Upper lobe of left lung (tissue), 6 donors: ENCODE results near the gene MYBPC3. TPM values are rescaled to one million over a fixed set of nuclear protein-coding genes. Genes with fewer than 3 reads are reported as not detected.
A peak's percentile ranks its signal among the peaks of the same experiment; 100 is the strongest.

Experiments
- ATAC-seq, 2 donors: fragments of 200-7000 bp; cut with Tn5 transposase; one replicate each; pipeline ENCODE4 v1.9.1; 2022; ENCODE audit warnings: mild to moderate bottlenecking in 2 of 2, moderate library complexity in 2 of 2; ENCODE audit not compliant: low FRiP score in 2 of 2
- DNase-seq, 2 donors: peaks; one replicate each; pipeline ENCODE4 v3.0.0-alpha.2; 2019 to 2020
- H3K27ac ChIP-seq, 4 donors: fragments of 200-600 bp; sonication (generic); one replicate each; pipeline ENCODE4 v1.5.1; 2016 to 2019
- H3K27me3 ChIP-seq, 4 donors: fragments of 200-600 bp; sonication (generic); one replicate each; pipeline ENCODE4 v1.5.1; 2017 to 2019
- H3K36me3 ChIP-seq, 4 donors: fragments of 200-600 bp; sonication (generic); one replicate each; pipeline ENCODE4 v1.5.1; 2016 to 2019
- H3K4me1 ChIP-seq, 4 donors: fragments of 200-600 bp; sonication (generic); one replicate each; pipeline ENCODE4 v1.5.1; 2018 to 2019
- H3K4me3 ChIP-seq, 4 donors: fragments of 200-600 bp; sonication (generic); one replicate each; pipeline ENCODE4 v1.5.1; 2017 to 2019; ENCODE audit warnings: mild to moderate bottlenecking in 2 of 4, moderate library complexity in 1 of 4
- H3K9me3 ChIP-seq, 4 donors: fragments of 200-600 bp; sonication (generic); one replicate each; pipeline ENCODE4 v1.5.1; 2018 to 2019
- EP300 ChIP-seq, 4 donors: sonication (generic); formaldehyde crosslinking; IDR thresholded peaks; one replicate each; pipeline ENCODE4 v1.5.1; 2017; ENCODE audit warnings: antibody characterized with exemption in 4 of 4, control low read depth in 2 of 4
- POLR2A ChIP-seq, 4 donors: fragments of 450-650 bp; IDR thresholded peaks; one replicate each; pipeline ENCODE4 v1.5.1; 2016 to 2017; ENCODE audit warnings: antibody characterized with exemption in 4 of 4, mild to moderate bottlenecking in 2 of 4
- POLR2AphosphoS5 ChIP-seq, 2 donors: sonication (generic); formaldehyde crosslinking; IDR thresholded peaks; one replicate each; pipeline ENCODE4 v1.5.1; 2017; ENCODE audit warnings: antibody characterized with exemption in 2 of 2
- WGBS, 2 donors: methylation state at CpG; one replicate each; pipeline ENCODE4 v1.1.5; 2017 to 2018; 5-methylcytosine and 5-hydroxymethylcytosine counted together
- total RNA-seq, 6 donors: library from RNA; depleted of rRNA in 4 of 6; stranded (reverse); fragments of >200 nt in 4 of 6; gene quantifications; one replicate each; pipeline versions ENCODE4 v1.1.0 to v1.2.1, GENCODE V29; 2016 to 2021
- TF ChIP-seq, protein P1 (sequence below), 6 experiments: fragments of 450-650 bp in 4 of 6; fragments of 200-600 bp in 2 of 6; sonication (generic) in 2 of 6; IDR thresholded peaks; one replicate each; pipeline ENCODE4 v1.5.1; 2016 to 2019; ENCODE audit warnings: antibody characterized with exemption in 6 of 6
- donor health status: DM: no; HTN: no; CAD: no; lungs with moderate emphysema.
- donor health status: DM: no; HTN: yes; CAD: no; lungs with severe emphysema.

Gene MYBPC3
- total RNA-seq, 6 donors from 2014 or later, result 0.61 to 1.8 (median 1.0) TPM; not detected in 1

DNA sequence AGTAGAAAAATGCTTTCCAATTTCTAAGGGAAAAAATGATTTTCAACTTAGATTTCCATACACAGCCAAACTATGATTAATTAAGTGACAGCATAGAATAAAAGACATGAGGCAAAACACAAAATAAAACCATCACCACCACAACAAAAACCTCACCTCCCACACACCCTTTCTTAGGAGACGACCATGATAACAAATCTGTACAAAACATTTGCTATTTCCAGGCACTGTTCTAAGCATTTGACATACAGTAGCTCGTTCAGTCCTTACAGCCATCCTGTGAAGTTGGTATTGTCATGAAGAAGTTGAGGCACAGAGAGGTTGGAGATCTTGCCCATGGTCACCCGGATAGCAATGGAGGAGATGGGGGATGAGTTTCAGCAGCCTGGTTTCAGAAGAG is 17.2 kb upstream of the MYBPC3 start:
- H3K4me1 ChIP-seq, result peaks cover 5 to 11% (median 7%) of the 10 kb centered on the region in 4 donors
- TF ChIP-seq POLR2A (IDR thresholded peaks at IDR 0.05), result no peak
- TF ChIP-seq, protein P1, sequence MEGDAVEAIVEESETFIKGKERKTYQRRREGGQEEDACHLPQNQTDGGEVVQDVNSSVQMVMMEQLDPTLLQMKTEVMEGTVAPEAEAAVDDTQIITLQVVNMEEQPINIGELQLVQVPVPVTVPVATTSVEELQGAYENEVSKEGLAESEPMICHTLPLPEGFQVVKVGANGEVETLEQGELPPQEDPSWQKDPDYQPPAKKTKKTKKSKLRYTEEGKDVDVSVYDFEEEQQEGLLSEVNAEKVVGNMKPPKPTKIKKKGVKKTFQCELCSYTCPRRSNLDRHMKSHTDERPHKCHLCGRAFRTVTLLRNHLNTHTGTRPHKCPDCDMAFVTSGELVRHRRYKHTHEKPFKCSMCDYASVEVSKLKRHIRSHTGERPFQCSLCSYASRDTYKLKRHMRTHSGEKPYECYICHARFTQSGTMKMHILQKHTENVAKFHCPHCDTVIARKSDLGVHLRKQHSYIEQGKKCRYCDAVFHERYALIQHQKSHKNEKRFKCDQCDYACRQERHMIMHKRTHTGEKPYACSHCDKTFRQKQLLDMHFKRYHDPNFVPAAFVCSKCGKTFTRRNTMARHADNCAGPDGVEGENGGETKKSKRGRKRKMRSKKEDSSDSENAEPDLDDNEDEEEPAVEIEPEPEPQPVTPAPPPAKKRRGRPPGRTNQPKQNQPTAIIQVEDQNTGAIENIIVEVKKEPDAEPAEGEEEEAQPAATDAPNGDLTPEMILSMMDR (IDR thresholded peaks at IDR 0.05), result no peak
- TF ChIP-seq POLR2AphosphoS5 (IDR thresholded peaks at IDR 0.05), result no peak
- no peak for TF ChIP-seq EP300 (IDR thresholded peaks at IDR 0.05)
- H3K36me3 ChIP-seq, result no peaks in the 10 kb centered on the region
- no peaks in the 10 kb centered on the region for H3K9me3 ChIP-seq
- no peak overlapping the region for H3K4me3 ChIP-seq
- WGBS, 2 donors, result 43 to 57% methylated on average over 3 of the region's 3 CpGs
- no peaks in the 10 kb centered on the region for H3K27me3 ChIP-seq
- no peak overlapping the region for H3K27ac ChIP-seq
- DNase-seq (no peak), ATAC-seq (no peak)

- 59 to 78% methylated on average over 1 of the region's 1 CpG for whole genome bisulfite sequencing, 2 donors
- Histone ChIP-seq H3K4me1 (no peaks in the 10 kb centered on the region), H3K27ac (no peak overlapping the region)
Measured at GRCh38 chr11:47366020-47366490, 13.6 kb upstream of the MYBPC3 start.

GRCh38 chr11:47361419-47361818 is 8.9 kb upstream of the MYBPC3 start:
- TF ChIP-seq POLR2A (IDR thresholded peaks at IDR 0.05) (no peak), EP300 (IDR thresholded peaks at IDR 0.05) (no peak), POLR2AphosphoS5 (IDR thresholded peaks at IDR 0.05) (no peak)
- TF ChIP-seq, protein P1 (IDR thresholded peaks at IDR 0.05), result no peak
- no peaks in the 10 kb centered on the region for H3K9me3 ChIP-seq
- H3K36me3 ChIP-seq, result no peaks in the 10 kb centered on the region
- no peaks in the 10 kb centered on the region for H3K4me1 ChIP-seq
- no peak overlapping the region for H3K4me3 ChIP-seq
- 79 to 85% methylated on average over 13 of the region's 13 CpGs for WGBS, 2 donors
- no peak overlapping the region for H3K27ac ChIP-seq
- H3K27me3 ChIP-seq, result no peaks in the 10 kb centered on the region
- ATAC-seq (no peak), DNase-seq (no peak)

More at GRCh38 chr11:47366020-47366490, 13.6 kb upstream of the MYBPC3 start:
- H3K27me3 ChIP-seq, result no peaks in the 10 kb centered on the region
- DNase-seq, result no peak
- no peaks in the 10 kb centered on the region for H3K9me3 ChIP-seq
- no peak for TF ChIP-seq POLR2AphosphoS5 (IDR thresholded peaks at IDR 0.05)
- TF ChIP-seq EP300 (IDR thresholded peaks at IDR 0.05), result no peak
- TF ChIP-seq, protein P1 (IDR thresholded peaks at IDR 0.05), result no peak
- no peak for TF ChIP-seq POLR2A (IDR thresholded peaks at IDR 0.05)
- no peak for ATAC-seq
- no peak overlapping the region for H3K4me3 ChIP-seq
- no peaks in the 10 kb centered on the region for H3K36me3 ChIP-seq

DNA sequence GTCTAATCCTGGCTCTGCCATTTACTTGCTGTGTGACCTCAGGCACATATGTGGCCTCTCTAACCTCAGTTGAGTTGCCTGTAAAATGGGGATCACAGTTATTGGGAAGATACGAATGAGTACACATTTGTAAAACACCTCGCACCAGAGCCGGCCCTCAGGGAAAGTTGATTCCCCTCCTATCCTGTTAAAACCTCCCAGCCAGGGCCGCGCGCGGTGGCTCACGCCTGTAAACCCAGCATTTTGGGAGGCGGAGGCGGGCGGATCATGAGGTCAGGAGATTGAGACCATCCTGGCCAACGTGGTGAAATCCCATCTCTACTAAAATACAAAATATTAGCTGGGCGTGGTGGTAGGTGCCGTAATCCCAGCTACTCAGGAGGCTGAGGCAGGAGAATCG is 7.8 kb upstream of the MYBPC3 start:
- ATAC-seq, result no peak
- H3K27me3 ChIP-seq, result no peaks in the 10 kb centered on the region
- 82 to 83% methylated on average over 15 of the region's 15 CpGs for WGBS, 2 donors
- no peak overlapping the region for H3K4me3 ChIP-seq
- no peak overlapping the region for H3K27ac ChIP-seq
- no peak for TF ChIP-seq POLR2A (IDR thresholded peaks at IDR 0.05)
- TF ChIP-seq EP300 (IDR thresholded peaks at IDR 0.05), result no peak
- TF ChIP-seq POLR2AphosphoS5 (IDR thresholded peaks at IDR 0.05), result no peak
- TF ChIP-seq, protein P1 (IDR thresholded peaks at IDR 0.05), result no peak
- H3K9me3 ChIP-seq, result no peaks in the 10 kb centered on the region
- no peaks in the 10 kb centered on the region for H3K36me3 ChIP-seq
- peaks cover 2 to 5% (median 3%) of the 10 kb centered on the region in 4 donors for H3K4me1 ChIP-seq
- no peak for DNase-seq

DNA sequence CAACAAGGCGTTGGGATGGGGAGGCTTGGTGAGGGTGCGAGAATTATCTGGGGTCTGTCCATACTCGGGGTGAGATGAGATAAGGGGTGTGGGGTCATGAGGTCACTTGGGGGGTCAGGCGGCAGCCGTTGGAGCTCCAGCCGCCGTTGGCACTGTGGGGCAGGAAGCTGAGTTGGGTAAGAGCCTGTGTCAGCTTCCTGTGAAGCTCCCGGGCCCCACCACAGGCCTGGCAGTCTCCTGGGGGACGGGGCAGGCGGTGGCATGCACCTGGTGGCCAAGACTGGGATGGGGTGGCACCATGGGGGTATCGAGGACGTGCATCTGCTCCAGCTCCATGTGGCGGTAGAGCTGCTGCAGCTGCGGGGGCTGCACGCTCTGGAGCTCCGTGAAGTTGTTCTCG is 7.1 kb upstream of the MYBPC3 start:
- 49 to 59% methylated on average over 13 to 17 of the region's 17 CpGs for WGBS, 2 donors
- Histone ChIP-seq H3K27ac (peak overlapping the region in 1 of 4 donors; percentile 42), H3K27me3 (no peaks in the 10 kb centered on the region), H3K4me1 (peaks cover 3 to 10% (median 5%) of the 10 kb centered on the region in 4 donors), H3K9me3 (no peaks in the 10 kb centered on the region), H3K4me3 (no peak overlapping the region), H3K36me3 (no peaks in the 10 kb centered on the region)
- no peak for TF ChIP-seq POLR2AphosphoS5 (IDR thresholded peaks at IDR 0.05)
- TF ChIP-seq EP300 (IDR thresholded peaks at IDR 0.05), result no peak
- TF ChIP-seq POLR2A (IDR thresholded peaks at IDR 0.05), result no peak
- TF ChIP-seq, protein P1 (IDR thresholded peaks at IDR 0.05), result no peak
- ATAC-seq (no peak), DNase-seq (peak; percentile 39 to 69)
